Peyer's patch (tissue), 4 donors: ENCODE measurements around the gene IL1RAPL1.

ENCODE experiments used
- CTCF ChIP-seq, 6 experiments: fragments of 450-650 bp in 4 of 6; fragments of 200-600 bp in 2 of 6; sonication (generic) in 1 of 6; IDR thresholded peaks; one replicate each; pipeline ENCODE4 v1.5.1; 2017 to 2019; ENCODE audit warnings: antibody characterized with exemption in 6 of 6, mild to moderate bottlenecking in 3 of 6, moderate library complexity in 1 of 6
- POLR2A ChIP-seq, 2 donors: fragments of 450-650 bp; IDR thresholded peaks; one replicate each; pipeline ENCODE4 v1.5.1; 2017; ENCODE audit warnings: antibody characterized with exemption in 2 of 2, mild to moderate bottlenecking in 2 of 2, moderate library complexity in 2 of 2

DNA sequence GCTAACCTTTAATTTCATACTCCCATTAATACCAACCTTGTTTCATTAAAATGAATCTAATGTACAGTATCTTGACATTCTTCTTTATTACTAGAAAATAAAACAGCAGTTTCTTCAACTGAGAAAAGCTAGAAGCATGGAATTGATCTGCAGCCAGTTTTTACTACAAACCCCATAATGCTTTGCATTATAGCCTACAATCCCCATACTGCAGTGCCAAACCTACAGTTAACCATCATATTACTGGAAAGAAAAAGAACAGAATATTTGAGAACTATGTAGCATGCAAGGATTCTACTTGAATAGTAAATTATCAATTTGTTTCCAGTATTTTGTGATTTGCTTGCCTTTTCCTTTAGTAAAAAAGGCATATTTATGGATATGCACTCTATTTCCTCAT, 3.2 kb upstream of the IL1RAPL1 start:
- TF ChIP-seq CTCF (IDR thresholded peaks at IDR 0.05) (no peak), POLR2A (IDR thresholded peaks at IDR 0.05) (no peak)
